ENCODE results near the gene DNAH17. TPM values are rescaled to one million over a fixed set of nuclear protein-coding genes. Genes with fewer than 3 reads are reported as not detected.
"Not testable (repeated sequence)": the region's sequence is repeated elsewhere in the genome, so short reads cannot be mapped to it uniquely, and the experiment has no call there.

DNAH17 gene
- total RNA-seq, 1 donor from 2014 or later = 2.0 TPM

GRCh38 chr17:78506454-78507309 is 70.5 kb downstream of the DNAH17 start:
- H3K4me1 ChIP-seq = no peaks in the 10 kb centered on the region
- H3K36me3 ChIP-seq = no peaks in the 10 kb centered on the region
- H3K9me3 ChIP-seq = no peaks in the 10 kb centered on the region
- no peak overlapping the region for H3K4me3 ChIP-seq
- no peak for DNase-seq (ENCODE audit: extremely low spot score in 2 of 2)
- H3K27ac ChIP-seq = no peak overlapping the region
- TF ChIP-seq POLR2AphosphoS5 (IDR thresholded peaks at IDR 0.05; ENCODE audit: insufficient read depth in 1 of 2, low read depth in 1 of 2) = no peak
- no peak for TF ChIP-seq CTCF (IDR thresholded peaks at IDR 0.05)
- TF ChIP-seq POLR2A (IDR thresholded peaks at IDR 0.05) = no peak
- intact Hi-C loops (cut with DNase I) = no loop called here
- H3K27me3 ChIP-seq = no peaks in the 10 kb centered on the region

- TF ChIP-seq POLR2AphosphoS5 (IDR thresholded peaks at IDR 0.05; ENCODE audit: insufficient read depth in 1 of 2, low read depth in 1 of 2) (no peak), POLR2A (IDR thresholded peaks at IDR 0.05) (no peak), CTCF (IDR thresholded peaks at IDR 0.05) (no peak)
- intact Hi-C loops (cut with DNase I) = no loop called here
- Histone ChIP-seq H3K9me3 (no peaks in the 10 kb centered on the region), H3K27ac (no peak overlapping the region), H3K36me3 (no peaks in the 10 kb centered on the region), H3K27me3 (no peaks in the 10 kb centered on the region), H3K4me1 (no peaks in the 10 kb centered on the region), H3K4me3 (no peak overlapping the region)
- DNase-seq (ENCODE audit: extremely low spot score in 2 of 2) = no peak
Observed at GRCh38 chr17:78504156-78504925, 72.9 kb downstream of the DNAH17 start.

GRCh38 chr17:78503388-78503787 is 73.8 kb downstream of the DNAH17 start:
- H3K4me3 ChIP-seq; DNase-seq (ENCODE audit: extremely low spot score in 2 of 2); H3K27me3 ChIP-seq; H3K4me1 ChIP-seq; intact Hi-C loops (cut with DNase I); H3K9me3 ChIP-seq; H3K36me3 ChIP-seq; H3K27ac ChIP-seq: not testable (repeated sequence)

- Histone ChIP-seq H3K27me3 (no peaks in the 10 kb centered on the region), H3K4me3 (no peak overlapping the region), H3K36me3 (no peaks in the 10 kb centered on the region), H3K9me3 (no peaks in the 10 kb centered on the region), H3K27ac (no peak overlapping the region), H3K4me1 (no peaks in the 10 kb centered on the region)
- intact Hi-C loops (cut with DNase I) = no loop called here
- TF ChIP-seq CTCF (IDR thresholded peaks at IDR 0.05) (no peak), POLR2AphosphoS5 (IDR thresholded peaks at IDR 0.05; ENCODE audit: insufficient read depth in 1 of 2, low read depth in 1 of 2) (no peak), POLR2A (IDR thresholded peaks at IDR 0.05) (no peak)
- no peak for DNase-seq (ENCODE audit: extremely low spot score in 2 of 2)
Observed at GRCh38 chr17:78502611-78503148, 74.5 kb downstream of the DNAH17 start.

GRCh38 chr17:78501241-78502036 is 75.8 kb downstream of the DNAH17 start:
- intact Hi-C loops (cut with DNase I) = no loop called here
- Histone ChIP-seq H3K4me1 (no peaks in the 10 kb centered on the region), H3K27ac (no peak overlapping the region), H3K27me3 (no peaks in the 10 kb centered on the region), H3K36me3 (no peaks in the 10 kb centered on the region), H3K4me3 (no peak overlapping the region), H3K9me3 (no peaks in the 10 kb centered on the region)
- TF ChIP-seq CTCF (IDR thresholded peaks at IDR 0.05) (no peak), POLR2A (IDR thresholded peaks at IDR 0.05) (no peak), POLR2AphosphoS5 (IDR thresholded peaks at IDR 0.05; ENCODE audit: insufficient read depth in 1 of 2, low read depth in 1 of 2) (no peak)
- no peak for DNase-seq (ENCODE audit: extremely low spot score in 2 of 2)

Measured in vagina (tissue), 2 donors.